Left ventricle myocardium inferior (tissue), 1 donor: ENCODE data around the gene CLCN1. TPM values are rescaled to one million over a fixed set of nuclear protein-coding genes. Genes with fewer than 3 reads are reported as not detected.

ENCODE experiments used
- DNase-seq: peaks from one replicate; pipeline ENCODE4 v3.0.0-alpha.2; 2020
- H3K27ac ChIP-seq: fragments of 200-600 bp; replicated peaks from 2 replicates; pipeline ENCODE4 v1.8.0; 2021
- H3K27me3 ChIP-seq: fragments of 200-600 bp; 2 replicates; pipeline ENCODE4 v1.8.0; 2021; ENCODE audit warnings: low read depth
- H3K36me3 ChIP-seq: fragments of 200-600 bp; 2 replicates; pipeline ENCODE4 v1.8.0; 2021
- H3K4me1 ChIP-seq: fragments of 200-600 bp; 2 replicates; pipeline ENCODE4 v1.8.0; 2021
- H3K4me3 ChIP-seq: fragments of 200-600 bp; 2 replicates; pipeline ENCODE4 v1.8.0; 2021; ENCODE audit warnings: mild to moderate bottlenecking, moderate library complexity
- H3K9me3 ChIP-seq: fragments of 200-600 bp; replicated peaks from 2 replicates; pipeline ENCODE4 v1.8.0; 2021
- intact Hi-C: fragments of 100-400 bp; cut with micrococcal nuclease; formaldehyde crosslinking; loops from one replicate; pipeline ENCODE4 v1.11.0; 2022
- microRNA-seq: library from miRNA; unstranded; fragments of <30 nt; microRNA quantifications from one replicate; pipeline ENCODE4 v1.2.0, GENCODE V29; 2020
- total RNA-seq: library from RNA; stranded (reverse); fragmentation: NEBNext Ultra II Directional; extraction: Animal tissue kit (Norgen Biotek cat#: 25700); gene quantifications from one replicate; pipeline ENCODE4 v1.2.1, GENCODE V29; 2021
- TF ChIP-seq, protein P1 (sequence below): fragments of 200-600 bp; IDR thresholded peaks from 2 replicates; pipeline ENCODE4 v1.8.0; 2021; ENCODE audit warnings: antibody characterized with exemption, mild to moderate bottlenecking, borderline replicate concordance
- donor health status: DM: no; HTN: yes; CAD: no; lungs with severe emphysema.

Gene CLCN1
- total RNA-seq, 1 donor from 2014 or later = not detected

DNA sequence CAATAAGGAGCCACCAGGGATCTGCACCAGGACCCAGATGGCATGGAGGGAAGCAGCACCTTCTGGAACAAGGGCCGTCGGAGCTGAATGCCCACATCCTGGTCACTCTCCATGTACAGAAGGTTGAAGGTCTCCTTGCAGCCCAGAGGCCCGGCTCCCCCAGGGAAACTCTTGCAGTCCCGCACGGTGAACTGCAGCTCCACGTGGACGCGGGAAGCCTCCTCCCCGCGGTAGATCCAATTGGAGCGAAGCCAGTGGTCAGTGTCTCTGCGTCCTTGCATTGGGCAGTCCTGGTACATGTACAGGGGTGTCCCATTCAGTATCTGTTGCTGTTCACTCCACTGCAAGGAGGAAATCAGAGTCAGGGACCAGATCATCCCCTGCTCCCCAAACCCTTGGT, 85.4 kb downstream of the CLCN1 start:
- Histone ChIP-seq H3K27me3 (no peaks in the 10 kb centered on the region), H3K36me3 (no peaks in the 10 kb centered on the region), H3K4me3 (no peak overlapping the region), H3K4me1 (peaks cover 6% of the 10 kb centered on the region), H3K27ac (no peak overlapping the region), H3K9me3 (no peaks in the 10 kb centered on the region)
- no peak for DNase-seq
- TF ChIP-seq, protein P1, sequence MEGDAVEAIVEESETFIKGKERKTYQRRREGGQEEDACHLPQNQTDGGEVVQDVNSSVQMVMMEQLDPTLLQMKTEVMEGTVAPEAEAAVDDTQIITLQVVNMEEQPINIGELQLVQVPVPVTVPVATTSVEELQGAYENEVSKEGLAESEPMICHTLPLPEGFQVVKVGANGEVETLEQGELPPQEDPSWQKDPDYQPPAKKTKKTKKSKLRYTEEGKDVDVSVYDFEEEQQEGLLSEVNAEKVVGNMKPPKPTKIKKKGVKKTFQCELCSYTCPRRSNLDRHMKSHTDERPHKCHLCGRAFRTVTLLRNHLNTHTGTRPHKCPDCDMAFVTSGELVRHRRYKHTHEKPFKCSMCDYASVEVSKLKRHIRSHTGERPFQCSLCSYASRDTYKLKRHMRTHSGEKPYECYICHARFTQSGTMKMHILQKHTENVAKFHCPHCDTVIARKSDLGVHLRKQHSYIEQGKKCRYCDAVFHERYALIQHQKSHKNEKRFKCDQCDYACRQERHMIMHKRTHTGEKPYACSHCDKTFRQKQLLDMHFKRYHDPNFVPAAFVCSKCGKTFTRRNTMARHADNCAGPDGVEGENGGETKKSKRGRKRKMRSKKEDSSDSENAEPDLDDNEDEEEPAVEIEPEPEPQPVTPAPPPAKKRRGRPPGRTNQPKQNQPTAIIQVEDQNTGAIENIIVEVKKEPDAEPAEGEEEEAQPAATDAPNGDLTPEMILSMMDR = no peak
- intact Hi-C loops = no loop called here

Small RNA genes lying within 50 kb of the gene (microRNA-seq; reads per million reads assigned to microRNA genes)
- gene MIR6892 = not detected

Other genes with a start within 250 kb of the CLCN1 start
- gene PIP, start 184.0 kb upstream of the CLCN1 start, total RNA-seq = not detected
- gene TAS2R39, start 132.7 kb upstream of the CLCN1 start, total RNA-seq = not detected
- gene TAS2R40, start 94.1 kb upstream of the CLCN1 start, total RNA-seq = not detected
- 291 TPM for gene GSTK1, start 52.7 kb upstream of the CLCN1 start, total RNA-seq
- 8.8 TPM for gene TMEM139, start 31.2 kb upstream of the CLCN1 start, total RNA-seq
- gene CASP2, start 27.8 kb upstream of the CLCN1 start, total RNA-seq = 10.9 TPM
- gene FAM131B, start 46.6 kb downstream of the CLCN1 start, total RNA-seq = 0.47 TPM
- 68.4 TPM for gene ZYX, start 65.2 kb downstream of the CLCN1 start, total RNA-seq
- not detected for gene EPHA1, start 92.7 kb downstream of the CLCN1 start, total RNA-seq
- gene TAS2R60, start 127.3 kb downstream of the CLCN1 start, total RNA-seq = not detected
- not detected for gene TAS2R41, start 161.8 kb downstream of the CLCN1 start, total RNA-seq